Sigmoid colon (tissue), 4 donors: ENCODE data around the gene TNPO3.

Experiments used
- EP300 ChIP-seq, 4 donors: sonication (generic); formaldehyde crosslinking; IDR thresholded peaks; one replicate each; pipeline ENCODE4 v1.6.1; 2017; ENCODE audit warnings: antibody characterized with exemption in 4 of 4
- POLR2A ChIP-seq, 2 donors: fragments of 450-650 bp; IDR thresholded peaks; one replicate each; pipeline ENCODE4 v1.6.1; 2016; ENCODE audit warnings: antibody characterized with exemption in 2 of 2, mild to moderate bottlenecking in 2 of 2, moderate library complexity in 2 of 2
- POLR2AphosphoS5 ChIP-seq, 4 donors: sonication (generic); formaldehyde crosslinking; IDR thresholded peaks; one replicate each; pipeline ENCODE4 v1.6.1; 2017; ENCODE audit warnings: antibody characterized with exemption in 4 of 4
- TF ChIP-seq, protein P1 (sequence below), 4 experiments: fragments of 450-650 bp in 3 of 4; fragments of 200-600 bp in 1 of 4; IDR thresholded peaks; one replicate each; pipeline ENCODE4 v1.5.1; 2016 to 2019; ENCODE audit warnings: antibody characterized with exemption in 4 of 4, mild to moderate bottlenecking in 3 of 4, moderate library complexity in 2 of 4

DNA sequence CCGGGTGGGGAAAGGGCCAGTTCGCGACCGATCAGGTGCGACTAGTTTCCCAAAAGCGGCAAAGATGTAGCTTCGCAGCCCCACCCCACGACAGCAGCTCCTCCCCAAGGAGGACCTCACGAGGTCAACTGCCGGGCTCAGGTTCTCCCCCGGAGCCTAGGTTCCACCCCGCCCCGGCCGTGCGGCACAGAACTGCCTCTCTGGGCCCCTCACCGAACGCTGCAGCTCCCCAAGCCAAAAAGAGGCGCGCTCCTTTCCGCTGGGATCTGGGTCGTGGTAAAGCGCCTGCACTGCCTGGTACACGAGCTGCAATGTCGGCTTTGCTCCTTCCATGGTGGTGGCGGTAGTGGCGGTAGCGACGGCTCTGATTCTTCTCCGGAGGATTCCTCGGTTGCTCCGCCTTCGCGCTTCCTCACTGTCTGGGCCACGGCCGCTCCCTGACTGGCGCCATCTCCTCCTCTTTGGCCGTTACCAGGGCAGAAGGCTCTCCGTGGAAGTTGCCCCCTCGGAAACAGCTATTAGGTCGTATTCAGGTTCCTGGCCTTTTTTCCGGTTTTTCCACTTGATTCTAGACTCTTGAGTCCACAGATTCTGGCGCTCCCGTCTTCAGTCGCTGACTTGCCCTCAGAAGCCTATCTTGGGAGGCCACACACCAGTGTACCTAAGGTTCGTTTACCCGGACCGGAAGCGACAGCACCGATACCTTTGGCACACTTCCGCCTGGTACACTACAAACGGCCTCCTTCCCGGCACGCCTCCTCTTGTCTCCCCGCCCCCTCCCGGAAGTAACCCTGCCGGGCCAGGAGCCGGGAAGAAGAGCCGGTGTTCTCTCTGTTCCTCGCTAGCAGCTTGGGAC is at the start of gene TNPO3:
- TF ChIP-seq, protein P1, sequence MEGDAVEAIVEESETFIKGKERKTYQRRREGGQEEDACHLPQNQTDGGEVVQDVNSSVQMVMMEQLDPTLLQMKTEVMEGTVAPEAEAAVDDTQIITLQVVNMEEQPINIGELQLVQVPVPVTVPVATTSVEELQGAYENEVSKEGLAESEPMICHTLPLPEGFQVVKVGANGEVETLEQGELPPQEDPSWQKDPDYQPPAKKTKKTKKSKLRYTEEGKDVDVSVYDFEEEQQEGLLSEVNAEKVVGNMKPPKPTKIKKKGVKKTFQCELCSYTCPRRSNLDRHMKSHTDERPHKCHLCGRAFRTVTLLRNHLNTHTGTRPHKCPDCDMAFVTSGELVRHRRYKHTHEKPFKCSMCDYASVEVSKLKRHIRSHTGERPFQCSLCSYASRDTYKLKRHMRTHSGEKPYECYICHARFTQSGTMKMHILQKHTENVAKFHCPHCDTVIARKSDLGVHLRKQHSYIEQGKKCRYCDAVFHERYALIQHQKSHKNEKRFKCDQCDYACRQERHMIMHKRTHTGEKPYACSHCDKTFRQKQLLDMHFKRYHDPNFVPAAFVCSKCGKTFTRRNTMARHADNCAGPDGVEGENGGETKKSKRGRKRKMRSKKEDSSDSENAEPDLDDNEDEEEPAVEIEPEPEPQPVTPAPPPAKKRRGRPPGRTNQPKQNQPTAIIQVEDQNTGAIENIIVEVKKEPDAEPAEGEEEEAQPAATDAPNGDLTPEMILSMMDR (IDR thresholded peaks at IDR 0.05), result no peak
- TF ChIP-seq POLR2A (IDR thresholded peaks at IDR 0.05) (peak; percentile 61 to 69), POLR2AphosphoS5 (IDR thresholded peaks at IDR 0.05) (peak; percentile 76 to 94 (median 87)), EP300 (IDR thresholded peaks at IDR 0.05) (no peak)
